ENCODE data around the gene HID1. TPM values are rescaled to one million over a fixed set of nuclear protein-coding genes. Genes with fewer than 3 reads are reported as not detected.

HID1 gene
- total and polyA plus RNA-seq, 4 donors = 6.1 to 32.6 (median 9.3) TPM

DNA sequence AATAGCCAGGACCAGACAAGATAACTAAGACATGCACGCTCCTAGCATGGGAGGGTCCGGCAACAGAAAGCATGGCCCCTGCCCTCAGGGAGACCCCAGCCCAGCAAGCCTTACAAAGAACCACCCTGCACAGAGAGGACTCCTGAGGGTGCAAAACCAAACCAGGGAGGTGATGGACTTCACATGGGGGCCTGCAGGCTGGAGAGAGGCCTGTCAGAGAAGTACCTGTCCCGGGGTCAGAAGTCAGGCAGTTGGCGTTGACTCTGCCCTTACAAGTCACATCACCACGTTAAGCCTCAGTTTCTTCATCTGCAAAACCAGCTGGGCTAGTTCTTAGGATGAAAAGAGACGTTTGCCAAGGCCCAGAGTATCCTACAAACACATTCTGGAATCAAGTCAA lies 43.8 kb downstream of the HID1 start:
- intact Hi-C loops (cut with DNase I) = no loop called here
- no peak for DNase-seq
- H3K9me3 ChIP-seq (ENCODE audit: control insufficient read depth, low read length) = no peaks in the 10 kb centered on the region
- no peak overlapping the region for H3K4me3 ChIP-seq (ENCODE audit: low read length in 2 of 2)
- no peak overlapping the region for H3K27ac ChIP-seq (ENCODE audit: low read depth in 1 of 2, low read length in 2 of 2)
- H3K27me3 ChIP-seq (ENCODE audit: control insufficient read depth in 1 of 2, insufficient read depth in 2 of 2, low read length in 1 of 2) = peaks cover 0 to 3% of the 10 kb centered on the region in 2 donors
- ATAC-seq (ENCODE audit: low FRiP score) = no peak
- no peaks in the 10 kb centered on the region for H3K4me1 ChIP-seq (ENCODE audit: control insufficient read depth in 1 of 2, insufficient read depth in 2 of 2, low read length in 2 of 2)
- no peaks in the 10 kb centered on the region for H3K36me3 ChIP-seq (ENCODE audit: control insufficient read depth in 1 of 2, insufficient read depth in 2 of 2, low read length in 1 of 2)
- 70 to 74% methylated on average over 6 of the region's 6 CpGs for WGBS, 2 donors

DNA sequence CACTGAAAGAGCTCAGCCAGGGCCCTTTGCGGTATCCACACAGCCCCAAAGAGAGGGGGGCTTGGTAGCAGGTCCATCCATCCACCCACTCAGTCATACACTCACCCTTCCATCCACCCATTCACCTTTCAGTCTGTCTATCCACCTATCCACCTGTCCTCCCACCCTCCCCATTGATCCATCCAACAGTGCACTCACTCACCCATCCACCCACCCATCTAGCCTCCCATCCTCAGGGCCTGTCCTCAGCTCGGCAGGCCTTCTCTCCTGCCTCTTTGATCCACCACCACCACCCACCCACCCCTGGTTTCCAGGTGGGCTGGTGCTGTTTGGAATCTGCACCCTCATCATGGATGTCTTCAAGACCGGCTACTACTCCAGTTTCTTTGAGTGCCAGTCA lies 47.3 kb downstream of the HID1 start:
- H3K9me3 ChIP-seq (ENCODE audit: control insufficient read depth, low read length) = no peaks in the 10 kb centered on the region

GRCh38 chr17:74924250-74924948 lies 48.2 kb downstream of the HID1 start, which contains the start of gene OTOP2:
Gene OTOP2, plus strand, starts transcription at chr17:74924273. Its CDS starts 360 bp downstream, at chr17:74924633.
- Histone ChIP-seq H3K27me3 (ENCODE audit: control insufficient read depth in 1 of 2, insufficient read depth in 2 of 2, low read length in 1 of 2) (peaks cover 0 to 3% of the 10 kb centered on the region in 2 donors), H3K4me1 (ENCODE audit: control insufficient read depth in 1 of 2, insufficient read depth in 2 of 2, low read length in 2 of 2) (no peaks in the 10 kb centered on the region), H3K27ac (ENCODE audit: low read depth in 1 of 2, low read length in 2 of 2) (no peak within 1 kb of the TSS), H3K9me3 (ENCODE audit: control insufficient read depth, low read length) (no peaks in the 10 kb centered on the region), H3K4me3 (ENCODE audit: low read length in 2 of 2) (no peak within 1 kb of the TSS), H3K36me3 (ENCODE audit: control insufficient read depth in 1 of 2, insufficient read depth in 2 of 2, low read length in 1 of 2) (no peaks in the 10 kb centered on the region)
- 2% methylated on average over 48 to 54 of the region's 54 CpGs for WGBS, 2 donors
- intact Hi-C loops (cut with DNase I) = no loop called here
- DNase-seq (peak in 1 of 2 donors; percentile 81), ATAC-seq (ENCODE audit: low FRiP score) (no peak)

More for the DNA sequence above, 47.3 kb downstream of the HID1 start:
- ATAC-seq (ENCODE audit: low FRiP score) (no peak), DNase-seq (no peak)
- Histone ChIP-seq H3K4me1 (ENCODE audit: control insufficient read depth in 1 of 2, insufficient read depth in 2 of 2, low read length in 2 of 2) (no peaks in the 10 kb centered on the region), H3K27me3 (ENCODE audit: control insufficient read depth in 1 of 2, insufficient read depth in 2 of 2, low read length in 1 of 2) (peaks cover 0 to 3% of the 10 kb centered on the region in 2 donors), H3K36me3 (ENCODE audit: control insufficient read depth in 1 of 2, insufficient read depth in 2 of 2, low read length in 1 of 2) (no peaks in the 10 kb centered on the region), H3K27ac (ENCODE audit: low read depth in 1 of 2, low read length in 2 of 2) (no peak overlapping the region), H3K4me3 (ENCODE audit: low read length in 2 of 2) (no peak overlapping the region)
- intact Hi-C loops (cut with DNase I) = no loop called here
- 69 to 81% methylated on average over 2 to 3 of the region's 3 CpGs for WGBS, 2 donors

DNA sequence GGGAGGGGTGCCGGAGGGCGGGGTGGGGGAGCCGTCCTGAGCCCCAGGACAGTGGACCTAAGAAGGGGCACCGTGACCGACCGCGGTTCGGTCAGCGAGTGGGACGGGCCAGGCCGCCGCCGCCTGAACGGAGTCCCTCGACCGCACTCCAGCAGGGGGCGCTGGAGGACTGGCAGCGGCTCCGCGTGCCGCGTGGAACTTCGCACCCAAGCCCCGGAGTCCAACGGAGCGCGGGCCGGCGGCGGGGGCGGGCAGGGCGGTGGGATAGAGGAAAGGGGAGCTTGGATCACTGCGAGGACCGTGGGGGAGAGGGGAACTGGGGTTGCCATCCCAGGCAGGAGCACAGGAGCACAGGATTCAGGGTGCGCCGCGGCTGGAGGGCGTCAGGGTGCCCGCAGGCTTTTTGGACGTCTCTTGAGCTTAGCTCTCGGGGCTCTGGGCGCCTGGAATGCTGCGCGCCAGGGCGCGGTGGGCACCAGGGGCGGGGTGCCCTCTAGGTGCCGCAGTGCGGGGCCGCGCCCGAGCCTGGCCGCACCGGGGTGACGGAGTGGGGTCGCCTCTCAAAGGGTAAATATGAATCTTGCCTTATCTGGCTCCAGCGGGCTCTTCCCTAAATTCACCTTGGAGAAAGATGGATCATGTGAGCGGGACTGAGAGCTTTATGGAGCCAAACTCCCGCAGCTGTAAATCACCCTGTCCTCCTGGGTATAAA lies 48.9 kb downstream of the HID1 start:
- ATAC-seq (ENCODE audit: low FRiP score) (peak; percentile 74), DNase-seq (peak; percentile 82 to 91)
- 3 to 4% methylated on average over 40 to 59 of the region's 59 CpGs for WGBS, 2 donors
- Histone ChIP-seq H3K4me1 (ENCODE audit: control insufficient read depth in 1 of 2, insufficient read depth in 2 of 2, low read length in 2 of 2) (no peaks in the 10 kb centered on the region), H3K36me3 (ENCODE audit: control insufficient read depth in 1 of 2, insufficient read depth in 2 of 2, low read length in 1 of 2) (no peaks in the 10 kb centered on the region), H3K27me3 (ENCODE audit: control insufficient read depth in 1 of 2, insufficient read depth in 2 of 2, low read length in 1 of 2) (peaks cover 0 to 3% of the 10 kb centered on the region in 2 donors), H3K27ac (ENCODE audit: low read depth in 1 of 2, low read length in 2 of 2) (no peak overlapping the region), H3K9me3 (ENCODE audit: control insufficient read depth, low read length) (no peaks in the 10 kb centered on the region), H3K4me3 (ENCODE audit: low read length in 2 of 2) (no peak overlapping the region)
- intact Hi-C loops (cut with DNase I) = loop anchor here in 1 of 2 donors (1.0 kb wide), 1 partner anchor 36 kb away; no protein-coding TSS in a partner anchor

DNA sequence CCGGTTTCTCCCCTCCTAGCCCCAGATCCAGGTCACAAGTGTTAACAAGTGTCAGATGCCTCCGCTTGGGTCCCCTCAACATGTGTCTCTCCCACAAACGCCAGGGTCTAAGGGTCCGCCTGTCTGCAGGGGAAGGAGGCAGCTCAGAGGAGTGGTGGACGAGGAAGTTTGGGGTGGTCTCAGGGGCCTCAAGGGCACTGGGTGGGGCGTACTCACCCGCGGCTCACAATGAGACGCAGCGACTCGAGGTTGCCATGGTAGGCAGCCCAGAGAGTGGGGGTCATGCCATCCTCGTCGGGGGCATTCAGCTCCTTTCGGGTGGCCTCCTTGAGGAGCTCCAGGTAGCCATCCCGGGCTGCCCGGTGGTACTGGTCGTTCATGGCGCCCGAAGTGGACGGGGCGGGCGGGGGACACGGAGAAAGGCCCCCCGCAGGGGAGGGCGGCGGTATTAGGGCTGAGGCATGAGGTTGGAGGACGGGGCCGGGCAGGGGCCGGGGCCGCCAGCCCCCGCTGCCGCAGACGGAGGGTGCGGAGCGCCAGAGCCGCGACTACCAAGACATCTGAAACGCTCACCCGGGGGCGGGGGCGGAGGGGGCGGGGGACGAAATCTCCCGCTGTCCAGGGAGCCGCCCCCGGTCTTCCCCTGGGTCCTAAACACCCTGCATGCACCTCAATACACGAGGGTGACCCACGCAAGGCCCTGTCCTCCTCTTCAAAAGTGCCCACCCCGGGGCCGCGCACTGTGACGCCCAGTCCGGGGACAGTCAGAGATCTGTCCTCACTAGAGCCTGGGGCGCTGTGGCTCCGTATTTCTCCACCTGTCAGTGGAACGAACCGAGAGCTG lies 49.6 kb downstream of the HID1 start, which contains the start of gene USH1G:
TSS of gene USH1G (minus strand) at position 562 of the 844 bp plus-strand sequence. CDS start at position 380, 182 bp downstream.
- no peaks in the 10 kb centered on the region for H3K4me1 ChIP-seq (ENCODE audit: control insufficient read depth in 1 of 2, insufficient read depth in 2 of 2, low read length in 2 of 2)
- ATAC-seq (ENCODE audit: low FRiP score) = no peak
- H3K4me3 ChIP-seq (ENCODE audit: low read length in 2 of 2) = no peak within 1 kb of the TSS
- H3K36me3 ChIP-seq (ENCODE audit: control insufficient read depth in 1 of 2, insufficient read depth in 2 of 2, low read length in 1 of 2) = no peaks in the 10 kb centered on the region
- DNase-seq = no peak
- H3K27ac ChIP-seq (ENCODE audit: low read depth in 1 of 2, low read length in 2 of 2) = no peak within 1 kb of the TSS
- no peaks in the 10 kb centered on the region for H3K9me3 ChIP-seq (ENCODE audit: control insufficient read depth, low read length)
- WGBS, 2 donors = 5 to 8% methylated on average over 33 to 57 of the region's 57 CpGs
- H3K27me3 ChIP-seq (ENCODE audit: control insufficient read depth in 1 of 2, insufficient read depth in 2 of 2, low read length in 1 of 2) = peaks cover 0 to 3% of the 10 kb centered on the region in 2 donors
- intact Hi-C loops (cut with DNase I) = loop anchor here in 1 of 2 donors (1.0 kb wide), 1 partner anchor 36 kb away; no protein-coding TSS in a partner anchor

DNA sequence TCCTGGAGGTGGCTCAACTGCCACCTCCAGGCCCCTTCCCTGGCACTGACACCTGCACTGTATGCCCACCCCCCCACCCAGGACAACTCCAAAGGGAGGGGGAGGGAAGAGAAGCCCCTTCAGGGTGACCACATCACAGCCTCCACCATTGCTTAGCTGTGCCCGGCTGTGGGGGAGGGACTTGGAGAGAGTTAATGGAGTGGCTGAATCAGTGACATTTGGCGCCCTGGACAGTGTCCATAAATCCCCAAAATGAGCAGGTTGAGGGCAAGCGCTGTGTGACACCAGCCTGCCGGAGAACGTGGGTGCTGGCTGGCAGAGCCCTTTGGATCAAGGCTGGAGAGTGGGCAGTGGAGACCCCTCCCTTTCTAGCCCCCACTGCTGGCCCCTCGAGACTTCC lies 50.4 kb downstream of the HID1 start:
- no peak overlapping the region for H3K27ac ChIP-seq (ENCODE audit: low read depth in 1 of 2, low read length in 2 of 2)
- no peak overlapping the region for H3K4me3 ChIP-seq (ENCODE audit: low read length in 2 of 2)
- DNase-seq (no peak), ATAC-seq (ENCODE audit: low FRiP score) (no peak)
- intact Hi-C loops (cut with DNase I) = no loop called here
- H3K9me3 ChIP-seq (ENCODE audit: control insufficient read depth, low read length) = no peaks in the 10 kb centered on the region
- H3K27me3 ChIP-seq (ENCODE audit: control insufficient read depth in 1 of 2, insufficient read depth in 2 of 2, low read length in 1 of 2) = peaks cover 0 to 2% of the 10 kb centered on the region in 2 donors
- WGBS, 2 donors = 52 to 60% methylated on average over 6 of the region's 6 CpGs
- no peaks in the 10 kb centered on the region for H3K36me3 ChIP-seq (ENCODE audit: control insufficient read depth in 1 of 2, insufficient read depth in 2 of 2, low read length in 1 of 2)
- no peaks in the 10 kb centered on the region for H3K4me1 ChIP-seq (ENCODE audit: control insufficient read depth in 1 of 2, insufficient read depth in 2 of 2, low read length in 2 of 2)

GRCh38 chr17:74921769-74922168 lies 50.8 kb downstream of the HID1 start:
- no peak overlapping the region for H3K27ac ChIP-seq (ENCODE audit: low read depth in 1 of 2, low read length in 2 of 2)
- H3K4me3 ChIP-seq (ENCODE audit: low read length in 2 of 2) = no peak overlapping the region
- no peaks in the 10 kb centered on the region for H3K27me3 ChIP-seq (ENCODE audit: control insufficient read depth in 1 of 2, insufficient read depth in 2 of 2, low read length in 1 of 2)
- DNase-seq (no peak), ATAC-seq (ENCODE audit: low FRiP score) (no peak)
- H3K36me3 ChIP-seq (ENCODE audit: control insufficient read depth in 1 of 2, insufficient read depth in 2 of 2, low read length in 1 of 2) = no peaks in the 10 kb centered on the region
- no peaks in the 10 kb centered on the region for H3K4me1 ChIP-seq (ENCODE audit: control insufficient read depth in 1 of 2, insufficient read depth in 2 of 2, low read length in 2 of 2)
- no peaks in the 10 kb centered on the region for H3K9me3 ChIP-seq (ENCODE audit: control insufficient read depth, low read length)
- 92 to 96% methylated on average over 2 of the region's 2 CpGs for WGBS, 2 donors
- intact Hi-C loops (cut with DNase I) = no loop called here

- ATAC-seq (ENCODE audit: low FRiP score) (no peak), DNase-seq (no peak)
- H3K27me3 ChIP-seq (ENCODE audit: control insufficient read depth in 1 of 2, insufficient read depth in 2 of 2, low read length in 1 of 2) = no peaks in the 10 kb centered on the region
- intact Hi-C loops (cut with DNase I) = no loop called here
- H3K27ac ChIP-seq (ENCODE audit: low read depth in 1 of 2, low read length in 2 of 2) = no peak overlapping the region
- no peak overlapping the region for H3K4me3 ChIP-seq (ENCODE audit: low read length in 2 of 2)
- H3K4me1 ChIP-seq (ENCODE audit: control insufficient read depth in 1 of 2, insufficient read depth in 2 of 2, low read length in 2 of 2) = no peaks in the 10 kb centered on the region
- no peaks in the 10 kb centered on the region for H3K9me3 ChIP-seq (ENCODE audit: control insufficient read depth, low read length)
- H3K36me3 ChIP-seq (ENCODE audit: control insufficient read depth in 1 of 2, insufficient read depth in 2 of 2, low read length in 1 of 2) = no peaks in the 10 kb centered on the region
- WGBS, 2 donors = 38 to 43% methylated on average over 18 to 19 of the region's 19 CpGs
Measured at GRCh38 chr17:74921026-74921681, 51.4 kb downstream of the HID1 start.

Measured in aorta (tissue), 5 donors.